H9 (cell line): ENCODE data around the gene PGS1. TPM values are rescaled to one million over a fixed set of nuclear protein-coding genes. Genes with fewer than 3 reads are reported as not detected.

Experiments
- DNase-seq: peaks from one replicate; pipeline ENCODE4 v3.0.0-alpha.2; 2017
- H2AFZ ChIP-seq: one replicate; pipeline ENCODE4 v1.6.1; 2013; ENCODE audit warnings: mild to moderate bottlenecking, low read length, control low read depth, moderate library complexity
- H2AK5ac ChIP-seq: 2 replicates; pipeline ENCODE4 v1.6.1; 2013; ENCODE audit warnings: low read length, control low read depth, mixed read lengths; ENCODE audit not compliant: insufficient read length
- H2BK120ac ChIP-seq: one replicate; pipeline ENCODE4 v1.6.1; 2013; ENCODE audit warnings: low read depth, mild to moderate bottlenecking, low read length, control low read depth, inconsistent platforms; ENCODE audit not compliant: poor library complexity, severe bottlenecking
- H2BK12ac ChIP-seq: 2 replicates; pipeline ENCODE4 v1.6.1; 2013; ENCODE audit warnings: low read length, control low read depth, mixed read lengths, low read depth; ENCODE audit not compliant: insufficient read length
- H2BK15ac ChIP-seq: 2 replicates; pipeline ENCODE4 v1.6.1; 2013; ENCODE audit warnings: low read depth, low read length, control low read depth
- H2BK20ac ChIP-seq: one replicate; pipeline ENCODE4 v1.6.1; 2013; ENCODE audit warnings: low read depth, mild to moderate bottlenecking, low read length, control low read depth, inconsistent platforms; ENCODE audit not compliant: poor library complexity, severe bottlenecking
- H2BK5ac ChIP-seq: 2 replicates; pipeline ENCODE4 v1.6.1; 2013; ENCODE audit warnings: low read length, control low read depth, mixed read lengths; ENCODE audit not compliant: insufficient read length
- H3K14ac ChIP-seq: 2 replicates; pipeline ENCODE4 v1.6.1; 2013; ENCODE audit warnings: low read length, control low read depth; ENCODE audit not compliant: insufficient read depth
- H3K18ac ChIP-seq: 2 replicates; pipeline ENCODE4 v1.6.1; 2013; ENCODE audit warnings: low read depth, mild to moderate bottlenecking, mixed read lengths, low read length, control low read depth; ENCODE audit not compliant: insufficient read length
- H3K23ac ChIP-seq: 2 replicates; pipeline ENCODE4 v1.6.1; 2013; ENCODE audit warnings: low read length, control low read depth, mixed read lengths, low read depth; ENCODE audit not compliant: insufficient read length
- H3K23me2 ChIP-seq: 2 replicates; pipeline ENCODE4 v1.6.1; 2013; ENCODE audit warnings: low read depth, mild to moderate bottlenecking, mixed read lengths, low read length, control low read depth; ENCODE audit not compliant: insufficient read length, poor library complexity, severe bottlenecking
- H3K27ac ChIP-seq: 2 replicates; pipeline ENCODE4 v1.5.1; 2013; ENCODE audit warnings: low read length, control low read depth, mixed read lengths, low read depth; ENCODE audit not compliant: insufficient read length
- H3K27me3 ChIP-seq: 2 replicates; pipeline ENCODE4 v1.6.1; 2013; ENCODE audit warnings: low read length, control low read depth, inconsistent platforms; ENCODE audit not compliant: insufficient read depth
- H3K4ac ChIP-seq: 2 replicates; pipeline ENCODE4 v1.6.1; 2013; ENCODE audit warnings: low read depth, mild to moderate bottlenecking, control low read depth, inconsistent platforms, low read length, moderate library complexity
- H3K4me1 ChIP-seq: 2 replicates; pipeline ENCODE4 v1.6.1; 2013; ENCODE audit warnings: low read length, control low read depth, inconsistent platforms; ENCODE audit not compliant: insufficient read depth
- H3K4me2 ChIP-seq: 2 replicates; pipeline ENCODE4 v1.6.1; 2013; ENCODE audit warnings: low read length, control low read depth, mixed read lengths; ENCODE audit not compliant: insufficient read length, insufficient read depth
- H3K56ac ChIP-seq: 2 replicates; pipeline ENCODE4 v1.6.1; 2013; ENCODE audit warnings: low read depth, mild to moderate bottlenecking, mixed read lengths, low read length, control low read depth; ENCODE audit not compliant: insufficient read length
- H3K79me1 ChIP-seq: 2 replicates; pipeline ENCODE4 v1.6.1; 2013; ENCODE audit warnings: low read depth, mild to moderate bottlenecking, moderate library complexity, low read length, control low read depth, inconsistent platforms; ENCODE audit not compliant: insufficient read depth, poor library complexity, severe bottlenecking
- H3K79me2 ChIP-seq: 2 replicates; pipeline ENCODE4 v1.6.1; 2013; ENCODE audit warnings: low read length, control low read depth, inconsistent platforms; ENCODE audit not compliant: insufficient read depth
- H3K9ac ChIP-seq: 2 replicates; pipeline ENCODE4 v1.6.1; 2013; ENCODE audit warnings: low read length, control low read depth, mixed read lengths; ENCODE audit not compliant: insufficient read length; ENCODE audit errors: extremely low read depth
- H3K9me3 ChIP-seq: one replicate; pipeline ENCODE4 v1.6.1; 2013; ENCODE audit warnings: low read depth, low read length, inconsistent platforms; ENCODE audit not compliant: control insufficient read depth
- H3T11ph ChIP-seq: one replicate; pipeline ENCODE4 v1.6.1; 2013; ENCODE audit warnings: mild to moderate bottlenecking, low read length, control low read depth, inconsistent platforms
- H4K20me1 ChIP-seq: one replicate; pipeline ENCODE4 v1.6.1; 2013; ENCODE audit not compliant: control insufficient read depth, insufficient read length, insufficient read depth
- H4K5ac ChIP-seq: 2 replicates; pipeline ENCODE4 v1.6.1; 2013; ENCODE audit warnings: low read depth, mild to moderate bottlenecking, mixed read lengths, low read length, control low read depth; ENCODE audit not compliant: insufficient read length
- H4K8ac ChIP-seq: replicated peaks from 2 replicates; pipeline ENCODE4 v1.6.1; 2013; ENCODE audit warnings: low read length, control low read depth, mixed read lengths, low read depth; ENCODE audit not compliant: insufficient read length
- H4K91ac ChIP-seq: 2 replicates; pipeline ENCODE4 v1.6.1; 2013; ENCODE audit warnings: low read depth, mild to moderate bottlenecking, moderate library complexity, mixed read lengths, low read length, control low read depth; ENCODE audit not compliant: insufficient read length
- H3K27ac Mint-ChIP-seq, 3 experiments: 2 replicates in 2 of 3; 3 replicates in 1 of 3; pipeline ENCODE4 v1.8.0; 2020 to 2021; ENCODE audit warnings: mixed read lengths in 3 of 3, mild to moderate bottlenecking in 1 of 3, moderate library complexity in 1 of 3
- H3K27me3 Mint-ChIP-seq: 2 replicates; pipeline ENCODE4 v1.8.0; 2021; ENCODE audit warnings: low read depth, mild to moderate bottlenecking, moderate library complexity, mixed read lengths
- H3K36me3 Mint-ChIP-seq, 3 experiments: 2 replicates in 2 of 3; 3 replicates in 1 of 3; pipeline ENCODE4 v1.8.0; 2020 to 2021; ENCODE audit warnings: low read depth in 3 of 3, mixed read lengths in 3 of 3; ENCODE audit not compliant: insufficient read depth in 1 of 3
- H3K4me1 Mint-ChIP-seq, 2 experiments: 2 replicates each; pipeline ENCODE4 v1.8.0; 2020; ENCODE audit warnings: mixed read lengths in 2 of 2
- H3K4me3 Mint-ChIP-seq, 2 experiments: 2 replicates in 1 of 2; 3 replicates in 1 of 2; pipeline ENCODE4 v1.8.0; 2020 to 2021; ENCODE audit warnings: mild to moderate bottlenecking in 2 of 2, mixed read lengths in 2 of 2, moderate library complexity in 1 of 2
- H3K9me3 Mint-ChIP-seq, 2 experiments: 2 replicates in 1 of 2; 3 replicates in 1 of 2; pipeline ENCODE4 v1.8.0; 2020; ENCODE audit warnings: mild to moderate bottlenecking in 2 of 2, mixed read lengths in 2 of 2, moderate library complexity in 1 of 2
- WGBS: extraction: QIAGEN DNeasy Blood & Tissue Kit; methylation state at CpG from one replicate; pipeline ENCODE4 v1.1.7; 2013; ENCODE audit warnings: missing lambda C conversion rate, low lambda C conversion rate, mixed read lengths; ENCODE audit not compliant: insufficient read length; ENCODE audit errors: extremely low coverage; 5-methylcytosine and 5-hydroxymethylcytosine counted together
- total RNA-seq: library from RNA; stranded (reverse); gene quantifications from 2 replicates; pipeline ENCODE4 v1.2.1, GENCODE V29; 2021
- TF ChIP-seq, protein P1 (sequence below): fragments of 200-600 bp; sonication (generic); conservative IDR thresholded peaks from 3 replicates; pipeline ENCODE4 v1.8.0; 2021; ENCODE audit warnings: antibody characterized with exemption, mild to moderate bottlenecking

PGS1 gene
- total RNA-seq, 1 experiment from 2014 or later = 45.7 TPM

DNA sequence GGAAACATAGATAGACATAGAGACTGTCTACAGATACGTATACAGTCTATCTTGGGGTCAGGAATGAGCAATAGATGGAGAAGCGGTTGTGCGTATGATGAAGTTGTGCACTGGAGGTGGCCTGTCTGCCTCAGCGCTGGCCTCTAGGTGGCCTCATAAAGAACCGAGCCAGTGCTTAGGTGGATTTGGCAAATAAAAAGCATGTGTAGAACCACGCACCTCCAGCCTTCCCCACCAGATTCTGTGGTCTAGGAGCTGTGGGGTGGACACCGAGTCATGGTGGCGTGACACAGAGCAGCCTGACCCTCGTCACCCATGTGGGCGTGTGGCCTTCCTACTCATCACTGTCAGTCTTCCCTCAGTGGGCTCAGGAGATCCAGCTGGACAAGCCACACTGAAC lies 34.0 kb downstream of the PGS1 start:
- Histone ChIP-seq H3T11ph (no peak overlapping the region), H2BK20ac (no peak overlapping the region), H3K4ac (no peak overlapping the region), H4K8ac (no peak overlapping the region), H3K14ac (no peak overlapping the region), H3K23me2 (no peaks in the 10 kb centered on the region), H3K79me2 (peaks cover 2% of the 10 kb centered on the region; the same call in 1 of the 2 replicates), H3K9ac (no peak overlapping the region), H4K91ac (no peak overlapping the region), H3K27me3 (no peaks in the 10 kb centered on the region), H3K18ac (no peak overlapping the region), H3K4me1 (no peaks in the 10 kb centered on the region), H3K79me1 (peaks cover 5% of the 10 kb centered on the region), H3K27ac (no peak overlapping the region), H3K23ac (no peak overlapping the region), H2BK5ac (no peak overlapping the region), H2AK5ac (no peak overlapping the region), H3K56ac (no peak overlapping the region), H4K5ac (no peak overlapping the region), H2BK15ac (no peak overlapping the region), H2BK12ac (no peak overlapping the region), H2AFZ (no peak overlapping the region), H4K20me1 (peaks cover 2% of the 10 kb centered on the region), H3K4me2 (no peak overlapping the region), H2BK120ac (no peak overlapping the region), H3K9me3 (no peaks in the 10 kb centered on the region)
- TF ChIP-seq, protein P1, sequence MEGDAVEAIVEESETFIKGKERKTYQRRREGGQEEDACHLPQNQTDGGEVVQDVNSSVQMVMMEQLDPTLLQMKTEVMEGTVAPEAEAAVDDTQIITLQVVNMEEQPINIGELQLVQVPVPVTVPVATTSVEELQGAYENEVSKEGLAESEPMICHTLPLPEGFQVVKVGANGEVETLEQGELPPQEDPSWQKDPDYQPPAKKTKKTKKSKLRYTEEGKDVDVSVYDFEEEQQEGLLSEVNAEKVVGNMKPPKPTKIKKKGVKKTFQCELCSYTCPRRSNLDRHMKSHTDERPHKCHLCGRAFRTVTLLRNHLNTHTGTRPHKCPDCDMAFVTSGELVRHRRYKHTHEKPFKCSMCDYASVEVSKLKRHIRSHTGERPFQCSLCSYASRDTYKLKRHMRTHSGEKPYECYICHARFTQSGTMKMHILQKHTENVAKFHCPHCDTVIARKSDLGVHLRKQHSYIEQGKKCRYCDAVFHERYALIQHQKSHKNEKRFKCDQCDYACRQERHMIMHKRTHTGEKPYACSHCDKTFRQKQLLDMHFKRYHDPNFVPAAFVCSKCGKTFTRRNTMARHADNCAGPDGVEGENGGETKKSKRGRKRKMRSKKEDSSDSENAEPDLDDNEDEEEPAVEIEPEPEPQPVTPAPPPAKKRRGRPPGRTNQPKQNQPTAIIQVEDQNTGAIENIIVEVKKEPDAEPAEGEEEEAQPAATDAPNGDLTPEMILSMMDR = peak; percentile 62
- no peak for DNase-seq
- H3K27ac Mint-ChIP-seq = 0 out of 7 replicates have a peak overlapping the region, but pooled peaks of 2 of the 3 experiments have one; percentile 28
- H3K9me3 Mint-ChIP-seq = no peaks in the 10 kb centered on the region
- no CpG with 5 or more reads among the region's 10 CpGs for WGBS
- peaks cover 10 to 48% (median 26%) of the 10 kb centered on the region in 3 experiments; a peak in 6 of 7 replicates for H3K36me3 Mint-ChIP-seq
- no peak overlapping the region for H3K4me3 Mint-ChIP-seq
- H3K27me3 Mint-ChIP-seq = no peaks in the 10 kb centered on the region
- H3K4me1 Mint-ChIP-seq = peaks cover 15 to 16% of the 10 kb centered on the region in 2 experiments
